Measurements from ENCODE around the gene OR2J3. TPM values are rescaled to one million over a fixed set of nuclear protein-coding genes. Genes with fewer than 3 reads are reported as not detected.

Gene OR2J3
- polyA plus RNA-seq, 1 of the 3 experiments (the other 2 are of a cell fraction) = not detected

DNA sequence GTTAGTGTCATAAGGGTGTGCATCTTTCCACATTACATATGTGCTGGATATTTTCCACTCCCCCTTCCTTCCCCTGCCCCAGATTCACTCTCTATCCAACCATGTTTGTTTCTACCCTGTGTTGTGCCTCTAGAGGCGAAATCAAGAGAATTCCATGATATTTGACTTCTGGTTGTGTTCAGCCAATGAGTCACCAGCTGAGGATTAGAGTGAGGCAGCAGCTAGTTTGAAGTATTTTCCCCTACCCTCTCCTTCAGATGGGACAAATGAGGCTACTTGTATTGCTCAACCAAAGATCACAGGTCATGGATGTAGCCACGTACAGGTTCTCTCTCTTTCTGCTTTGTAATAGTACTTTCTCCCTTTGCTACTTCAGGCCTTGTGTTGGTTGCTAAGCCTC, 38.3 kb downstream of the OR2J3 start:
- H3K4me3 ChIP-seq (ENCODE audit: low read depth in 2 of 2, low read length in 1 of 2) = no peak overlapping the region
- H3K9me2 ChIP-seq = no peaks in the 10 kb centered on the region
- no peak overlapping the region for H3K9ac ChIP-seq
- ChIA-PET CTCF (no interaction called here), POLR2A (no interaction called here)
- no peaks in the 10 kb centered on the region for H3K9me3 ChIP-seq
- H2AFZ ChIP-seq (ENCODE audit: low read depth) = no peak overlapping the region
- no peaks in the 10 kb centered on the region for H4K20me1 ChIP-seq (ENCODE audit: insufficient read depth)
- no peak for DNase-seq
- H3K36me3 ChIP-seq (replicated peaks in 1 of 2; ENCODE audit: control insufficient read depth in 1 of 2, insufficient read depth in 2 of 2, low read length in 1 of 2) = no peaks in the 10 kb centered on the region
- H3K27ac ChIP-seq (ENCODE audit: low read depth in 2 of 2, low read length in 1 of 2) = no peak overlapping the region
- H3K4me2 ChIP-seq = no peak overlapping the region
- 0% methylated on average over 2 of the region's 2 CpGs for WGBS (ENCODE audit: low lambda C conversion rate)
- H3K27me3 ChIP-seq (ENCODE audit: insufficient read depth) = no peaks in the 10 kb centered on the region
- H3K79me2 ChIP-seq (ENCODE audit: insufficient read depth) = no peaks in the 10 kb centered on the region
- H3F3A ChIP-seq (replicated peaks; ENCODE audit: insufficient read depth) = no peaks in the 10 kb centered on the region
- TF ChIP-seq TCF12 (IDR thresholded peaks at IDR 0.05) = no peak
- TF ChIP-seq, protein P1, sequence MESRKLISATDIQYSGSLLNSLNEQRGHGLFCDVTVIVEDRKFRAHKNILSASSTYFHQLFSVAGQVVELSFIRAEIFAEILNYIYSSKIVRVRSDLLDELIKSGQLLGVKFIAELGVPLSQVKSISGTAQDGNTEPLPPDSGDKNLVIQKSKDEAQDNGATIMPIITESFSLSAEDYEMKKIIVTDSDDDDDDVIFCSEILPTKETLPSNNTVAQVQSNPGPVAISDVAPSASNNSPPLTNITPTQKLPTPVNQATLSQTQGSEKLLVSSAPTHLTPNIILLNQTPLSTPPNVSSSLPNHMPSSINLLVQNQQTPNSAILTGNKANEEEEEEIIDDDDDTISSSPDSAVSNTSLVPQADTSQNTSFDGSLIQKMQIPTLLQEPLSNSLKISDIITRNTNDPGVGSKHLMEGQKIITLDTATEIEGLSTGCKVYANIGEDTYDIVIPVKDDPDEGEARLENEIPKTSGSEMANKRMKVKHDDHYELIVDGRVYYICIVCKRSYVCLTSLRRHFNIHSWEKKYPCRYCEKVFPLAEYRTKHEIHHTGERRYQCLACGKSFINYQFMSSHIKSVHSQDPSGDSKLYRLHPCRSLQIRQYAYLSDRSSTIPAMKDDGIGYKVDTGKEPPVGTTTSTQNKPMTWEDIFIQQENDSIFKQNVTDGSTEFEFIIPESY (IDR thresholded peaks at IDR 0.05; ENCODE audit: borderline replicate concordance, low read depth) = no peak
- TF ChIP-seq, protein P2, sequence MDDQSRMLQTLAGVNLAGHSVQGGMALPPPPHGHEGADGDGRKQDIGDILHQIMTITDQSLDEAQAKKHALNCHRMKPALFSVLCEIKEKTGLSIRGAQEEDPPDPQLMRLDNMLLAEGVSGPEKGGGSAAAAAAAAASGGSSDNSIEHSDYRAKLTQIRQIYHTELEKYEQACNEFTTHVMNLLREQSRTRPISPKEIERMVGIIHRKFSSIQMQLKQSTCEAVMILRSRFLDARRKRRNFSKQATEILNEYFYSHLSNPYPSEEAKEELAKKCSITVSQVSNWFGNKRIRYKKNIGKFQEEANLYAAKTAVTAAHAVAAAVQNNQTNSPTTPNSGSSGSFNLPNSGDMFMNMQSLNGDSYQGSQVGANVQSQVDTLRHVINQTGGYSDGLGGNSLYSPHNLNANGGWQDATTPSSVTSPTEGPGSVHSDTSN (IDR thresholded peaks at IDR 0.05) = no peak
- no peak for TF ChIP-seq RFX5 (IDR thresholded peaks at IDR 0.05; ENCODE audit: low read length)
- TF ChIP-seq POLR2AphosphoS5 (IDR thresholded peaks at IDR 0.05; ENCODE audit: low read depth, low read length) = no peak
- no peaks in the 10 kb centered on the region for H3K4me1 ChIP-seq (ENCODE audit: control insufficient read depth in 1 of 2, insufficient read depth in 2 of 2, low read depth in 1 of 2, low read length in 1 of 2)

DNA sequence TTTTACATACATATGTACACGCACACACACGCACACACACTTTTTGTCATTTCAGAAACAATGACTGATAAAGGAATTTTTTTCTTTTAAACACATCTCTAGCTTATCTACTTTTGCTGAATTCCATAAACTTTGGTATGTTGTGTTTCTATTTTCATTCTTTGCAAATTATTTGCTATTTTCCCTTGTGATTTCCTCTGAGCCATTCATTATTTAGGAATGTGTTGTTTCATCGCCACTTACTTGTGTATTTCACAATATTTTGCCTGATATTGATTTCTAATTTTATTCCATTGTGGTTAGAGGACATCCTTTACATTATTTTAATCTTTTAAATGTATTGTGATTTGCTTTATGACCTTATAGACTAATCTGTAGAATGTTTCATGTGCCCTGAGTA, 39.2 kb downstream of the OR2J3 start:
- POLR2A ChIA-PET = no interaction called here

More for the DNA sequence above, 39.2 kb downstream of the OR2J3 start:
- Histone ChIP-seq H3K9me2 (no peaks in the 10 kb centered on the region), H3K9me3 (no peaks in the 10 kb centered on the region), H3K4me2 (no peak overlapping the region), H3K27ac (ENCODE audit: low read depth in 2 of 2, low read length in 1 of 2) (no peak overlapping the region), H3K4me3 (ENCODE audit: low read depth in 2 of 2, low read length in 1 of 2) (no peak overlapping the region), H3K36me3 (replicated peaks in 1 of 2; ENCODE audit: control insufficient read depth in 1 of 2, insufficient read depth in 2 of 2, low read length in 1 of 2) (no peaks in the 10 kb centered on the region), H3K4me1 (ENCODE audit: control insufficient read depth in 1 of 2, insufficient read depth in 2 of 2, low read depth in 1 of 2, low read length in 1 of 2) (no peaks in the 10 kb centered on the region), H2AFZ (ENCODE audit: low read depth) (no peak overlapping the region), H3K79me2 (ENCODE audit: insufficient read depth) (no peaks in the 10 kb centered on the region), H4K20me1 (ENCODE audit: insufficient read depth) (no peaks in the 10 kb centered on the region), H3K27me3 (ENCODE audit: insufficient read depth) (no peaks in the 10 kb centered on the region), H3K9ac (no peak overlapping the region), H3F3A (replicated peaks; ENCODE audit: insufficient read depth) (no peaks in the 10 kb centered on the region)
- WGBS (ENCODE audit: low lambda C conversion rate) = 4% methylated on average over 3 of the region's 3 CpGs
- TF ChIP-seq, protein P2 (IDR thresholded peaks at IDR 0.05) = no peak
- TF ChIP-seq, protein P3, sequence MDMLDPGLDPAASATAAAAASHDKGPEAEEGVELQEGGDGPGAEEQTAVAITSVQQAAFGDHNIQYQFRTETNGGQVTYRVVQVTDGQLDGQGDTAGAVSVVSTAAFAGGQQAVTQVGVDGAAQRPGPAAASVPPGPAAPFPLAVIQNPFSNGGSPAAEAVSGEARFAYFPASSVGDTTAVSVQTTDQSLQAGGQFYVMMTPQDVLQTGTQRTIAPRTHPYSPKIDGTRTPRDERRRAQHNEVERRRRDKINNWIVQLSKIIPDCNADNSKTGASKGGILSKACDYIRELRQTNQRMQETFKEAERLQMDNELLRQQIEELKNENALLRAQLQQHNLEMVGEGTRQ (IDR thresholded peaks at IDR 0.05; ENCODE audit: borderline replicate concordance, low read depth, low read length) = no peak
- TF ChIP-seq GABPA (IDR thresholded peaks at IDR 0.05; ENCODE audit: low read depth) = no peak
- no peak for TF ChIP-seq TEAD4 (IDR thresholded peaks at IDR 0.05; ENCODE audit: borderline replicate concordance, insufficient read depth)
- TF ChIP-seq FOSL2 (IDR thresholded peaks at IDR 0.05; ENCODE audit: borderline replicate concordance, low read depth) = no peak
- no peak for TF ChIP-seq POLR2AphosphoS5 (IDR thresholded peaks at IDR 0.05; ENCODE audit: low read depth, low read length)
- no peak for TF ChIP-seq MEF2A (IDR thresholded peaks at IDR 0.05; ENCODE audit: borderline replicate concordance, low read depth)
- TF ChIP-seq TCF12 (IDR thresholded peaks at IDR 0.05) = no peak
- no peak for TF ChIP-seq GATA2 (CRISPR knock-in tag; IDR thresholded peaks at IDR 0.05)
- TF ChIP-seq CTCF (IDR thresholded peaks at IDR 0.05) = no peak
- TF ChIP-seq IRF3 (IDR thresholded peaks at IDR 0.05; ENCODE audit: low read depth, low read length) = no peak
- TF ChIP-seq RXRA (IDR thresholded peaks at IDR 0.05; ENCODE audit: borderline replicate concordance, low read depth) = no peak
- DNase-seq = no peak
- CTCF ChIA-PET = no interaction called here

Data from SK-N-SH (cell line).